Measurements from ENCODE around the gene COL4A3. TPM values are rescaled to one million over a fixed set of nuclear protein-coding genes. Genes with fewer than 3 reads are reported as not detected.

The COL4A3 gene
- total and polyA plus RNA-seq, 9 of the 15 experiments (the other 6 are each of a cell fraction or from before 2014, with no cell fraction given): not detected

DNA sequence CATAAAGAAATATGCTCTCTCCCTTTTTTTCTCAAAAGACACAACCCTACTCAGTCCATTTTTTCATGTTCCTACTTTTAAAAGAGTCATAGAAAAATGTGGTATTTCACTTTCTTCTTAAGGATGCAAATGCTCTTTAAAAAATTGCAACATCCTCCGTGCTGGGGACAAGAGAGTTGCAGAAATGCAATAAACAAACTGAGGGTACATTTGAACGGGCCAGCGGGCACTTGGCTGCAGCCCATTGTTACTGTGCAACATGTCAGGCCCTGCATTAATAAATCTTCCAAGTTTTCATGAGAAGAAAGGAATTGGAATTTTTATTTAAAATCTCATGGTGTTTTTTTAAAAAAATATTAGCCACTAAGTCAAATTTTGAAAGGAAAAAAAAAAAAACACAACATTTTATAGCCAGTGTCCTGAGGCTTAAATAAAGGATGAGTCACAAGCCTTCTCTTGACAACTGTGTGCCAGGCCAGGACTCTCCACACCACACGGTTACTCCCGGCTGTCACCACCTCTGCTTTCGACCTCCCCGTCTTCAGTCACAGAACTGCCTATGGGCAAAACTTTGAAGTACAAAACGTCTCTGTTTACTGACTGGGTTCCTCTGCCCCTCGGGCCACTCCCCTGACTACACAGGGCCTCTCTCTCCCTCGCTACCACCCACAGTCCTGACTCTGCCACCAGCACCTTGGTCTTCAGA, 103.1 kb downstream of the COL4A3 start (continued):
- TF ChIP-seq, protein P1, sequence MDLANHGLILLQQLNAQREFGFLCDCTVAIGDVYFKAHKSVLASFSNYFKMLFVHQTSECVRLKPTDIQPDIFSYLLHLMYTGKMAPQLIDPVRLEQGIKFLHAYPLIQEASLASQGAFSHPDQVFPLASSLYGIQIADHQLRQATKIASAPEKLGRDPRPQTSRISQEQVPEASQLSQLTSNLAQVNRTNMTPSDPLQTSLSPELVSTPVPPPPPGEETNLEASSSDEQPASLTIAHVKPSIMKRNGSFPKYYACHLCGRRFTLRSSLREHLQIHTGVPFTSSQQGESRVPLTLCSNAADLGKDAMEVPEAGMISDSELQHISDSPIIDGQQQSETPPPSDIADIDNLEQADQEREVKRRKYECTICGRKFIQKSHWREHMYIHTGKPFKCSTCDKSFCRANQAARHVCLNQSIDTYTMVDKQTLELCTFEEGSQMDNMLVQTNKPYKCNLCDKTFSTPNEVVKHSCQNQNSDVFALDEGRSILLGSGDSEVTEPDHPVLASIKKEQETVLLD (IDR thresholded peaks at IDR 0.05): no peak
- TF ChIP-seq CHCHD3 (CRISPR knock-in tag; IDR thresholded peaks at IDR 0.05) (no peak), ZNF551 (CRISPR knock-in tag; IDR thresholded peaks at IDR 0.05) (no peak), GATAD2B (IDR thresholded peaks at IDR 0.05; ENCODE audit: borderline replicate concordance) (no peak), THRAP3 (IDR thresholded peaks at IDR 0.05; ENCODE audit: borderline replicate concordance) (no peak), CC2D1A (IDR thresholded peaks at IDR 0.05) (no peak)

GRCh38 chr2:227280895-227281294, 116.5 kb downstream of the COL4A3 start:
- Histone ChIP-seq H3K9me1 (ENCODE audit: control insufficient read depth, insufficient read depth, low read length) (no peaks in the 10 kb centered on the region), H3K36me3 (ENCODE audit: control insufficient read depth, insufficient read depth, low read length) (no peaks in the 10 kb centered on the region), H3K79me2 (ENCODE audit: control insufficient read depth, insufficient read depth, low read length) (no peaks in the 10 kb centered on the region), H3K4me1 (replicated peaks in 1 of 2; ENCODE audit: control insufficient read depth in 2 of 2, insufficient read depth in 2 of 2, low read length in 2 of 2) (no peaks in the 10 kb centered on the region), H2AFZ (ENCODE audit: low read depth, low read length) (no peak overlapping the region), H3K4me2 (ENCODE audit: insufficient read depth, low read length) (no peak overlapping the region), H3K4me3 (no peak overlapping the region), H3K9ac (ENCODE audit: insufficient read depth in 1 of 2, low read depth in 2 of 2, low read length in 2 of 2) (no peak overlapping the region), H4K20me1 (replicated peaks; ENCODE audit: control insufficient read depth, insufficient read depth, low read length) (no peaks in the 10 kb centered on the region), H3K27me3 (ENCODE audit: control insufficient read depth in 2 of 2, insufficient read depth in 2 of 2, low read length in 2 of 2) (no peaks in the 10 kb centered on the region; a peak in 1 of 5 replicates), H3K27ac (ENCODE audit: extremely low read depth, low read depth, low read length) (no peak overlapping the region), H3K9me3 (replicated peaks; ENCODE audit: control insufficient read depth, insufficient read depth, low read depth, low read length) (no peaks in the 10 kb centered on the region)
- no TSS peak for BruUV-seq (replicated peaks)
- CTCF ChIA-PET (ENCODE audit: low intra/inter-chr PET ratio): no interaction called here
- DNase-seq (ENCODE audit: extremely low read depth in 1 of 4, low spot score in 3 of 4) (no peak), FAIRE-seq (no peak), ATAC-seq (no peak)
- POLR2A ChIA-PET: no interaction called here
- in situ Hi-C loops (cut with MboI) (no loop called here), intact Hi-C loops (cut with micrococcal nuclease) (no loop called here)
- TF ChIP-seq EHMT2 (IDR thresholded peaks at IDR 0.05) (peak; percentile 59; the same call in 1 of the 2 replicates), ZNF224 (CRISPR knock-in tag; IDR thresholded peaks at IDR 0.05) (no peak), ZNF583 (CRISPR knock-in tag; IDR thresholded peaks at IDR 0.05) (no peak), MED1 (CRISPR knock-in tag; IDR thresholded peaks at IDR 0.05; ENCODE audit: borderline replicate concordance) (no peak)
- TF ChIP-seq, protein P2, sequence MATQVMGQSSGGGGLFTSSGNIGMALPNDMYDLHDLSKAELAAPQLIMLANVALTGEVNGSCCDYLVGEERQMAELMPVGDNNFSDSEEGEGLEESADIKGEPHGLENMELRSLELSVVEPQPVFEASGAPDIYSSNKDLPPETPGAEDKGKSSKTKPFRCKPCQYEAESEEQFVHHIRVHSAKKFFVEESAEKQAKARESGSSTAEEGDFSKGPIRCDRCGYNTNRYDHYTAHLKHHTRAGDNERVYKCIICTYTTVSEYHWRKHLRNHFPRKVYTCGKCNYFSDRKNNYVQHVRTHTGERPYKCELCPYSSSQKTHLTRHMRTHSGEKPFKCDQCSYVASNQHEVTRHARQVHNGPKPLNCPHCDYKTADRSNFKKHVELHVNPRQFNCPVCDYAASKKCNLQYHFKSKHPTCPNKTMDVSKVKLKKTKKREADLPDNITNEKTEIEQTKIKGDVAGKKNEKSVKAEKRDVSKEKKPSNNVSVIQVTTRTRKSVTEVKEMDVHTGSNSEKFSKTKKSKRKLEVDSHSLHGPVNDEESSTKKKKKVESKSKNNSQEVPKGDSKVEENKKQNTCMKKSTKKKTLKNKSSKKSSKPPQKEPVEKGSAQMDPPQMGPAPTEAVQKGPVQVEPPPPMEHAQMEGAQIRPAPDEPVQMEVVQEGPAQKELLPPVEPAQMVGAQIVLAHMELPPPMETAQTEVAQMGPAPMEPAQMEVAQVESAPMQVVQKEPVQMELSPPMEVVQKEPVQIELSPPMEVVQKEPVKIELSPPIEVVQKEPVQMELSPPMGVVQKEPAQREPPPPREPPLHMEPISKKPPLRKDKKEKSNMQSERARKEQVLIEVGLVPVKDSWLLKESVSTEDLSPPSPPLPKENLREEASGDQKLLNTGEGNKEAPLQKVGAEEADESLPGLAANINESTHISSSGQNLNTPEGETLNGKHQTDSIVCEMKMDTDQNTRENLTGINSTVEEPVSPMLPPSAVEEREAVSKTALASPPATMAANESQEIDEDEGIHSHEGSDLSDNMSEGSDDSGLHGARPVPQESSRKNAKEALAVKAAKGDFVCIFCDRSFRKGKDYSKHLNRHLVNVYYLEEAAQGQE (IDR thresholded peaks at IDR 0.05; ENCODE audit: borderline replicate concordance): peak; percentile 81
- TF ChIP-seq, protein P2 (CRISPR knock-in tag; IDR thresholded peaks at IDR 0.05; ENCODE audit: low read depth): no peak

Data from K562 (cell line).